GM23248 (cell line): Measurements from ENCODE around the gene OR1I1. TPM values are rescaled to one million over a fixed set of nuclear protein-coding genes. Genes with fewer than 3 reads are reported as not detected.

Experiments
- DNase-seq: peaks from one replicate; pipeline ENCODE4 v3.0.0-alpha.2; 2015
- H2AFZ ChIP-seq: fragments of 200-600 bp; sonication (generic); 2 replicates; pipeline ENCODE4 v1.6.1; 2016; ENCODE audit warnings: antibody characterized with exemption
- H3F3A ChIP-seq: fragments of 200-600 bp; sonication (generic); 2 replicates; pipeline ENCODE4 v1.6.1; 2016; ENCODE audit warnings: mild to moderate bottlenecking, antibody characterized with exemption, mixed run types; ENCODE audit not compliant: insufficient read depth
- H3K27ac ChIP-seq: fragments of 200-600 bp; sonication (generic); 2 replicates; pipeline ENCODE4 v1.5.1; 2016; ENCODE audit warnings: mild to moderate bottlenecking
- H3K27me3 ChIP-seq: fragments of 200-600 bp; sonication (generic); replicated peaks from 2 replicates; pipeline ENCODE4 v1.6.1; 2016; ENCODE audit warnings: mild to moderate bottlenecking; ENCODE audit not compliant: insufficient read depth
- H3K36me3 ChIP-seq: fragments of 200-600 bp; sonication (generic); 2 replicates; pipeline ENCODE4 v1.6.1; 2016; ENCODE audit warnings: low read depth, mild to moderate bottlenecking
- H3K4me1 ChIP-seq: fragments of 200-600 bp; sonication (generic); 2 replicates; pipeline ENCODE4 v1.6.1; 2016; ENCODE audit warnings: mild to moderate bottlenecking; ENCODE audit not compliant: insufficient read depth
- H3K4me2 ChIP-seq: fragments of 200-600 bp; sonication (generic); one replicate; pipeline ENCODE4 v1.6.1; 2016; ENCODE audit warnings: mild to moderate bottlenecking; ENCODE audit not compliant: unreplicated experiment
- H3K4me3 ChIP-seq: fragments of 200-600 bp; sonication (generic); 2 replicates; pipeline ENCODE4 v1.5.1; 2016; ENCODE audit warnings: mild to moderate bottlenecking
- H3K79me2 ChIP-seq: fragments of 200-600 bp; sonication (generic); 2 replicates; pipeline ENCODE4 v1.6.1; 2016; ENCODE audit warnings: mild to moderate bottlenecking; ENCODE audit not compliant: insufficient read depth
- H3K9ac ChIP-seq: fragments of 200-600 bp; sonication (generic); 2 replicates; pipeline ENCODE4 v1.6.1; 2016; ENCODE audit warnings: mild to moderate bottlenecking
- H3K9me2 ChIP-seq: fragments of 200-600 bp; sonication (generic); 2 replicates; pipeline ENCODE4 v1.6.1; 2016; ENCODE audit warnings: mixed run types, mild to moderate bottlenecking, moderate library complexity; ENCODE audit not compliant: insufficient read depth
- H3K9me3 ChIP-seq: fragments of 200-600 bp; sonication (generic); one replicate; pipeline ENCODE4 v1.6.1; 2017; ENCODE audit warnings: low read depth
- H4K20me1 ChIP-seq: fragments of 200-600 bp; sonication (generic); 2 replicates; pipeline ENCODE4 v1.6.0; 2016; ENCODE audit not compliant: insufficient read depth
- EZH2 ChIP-seq: fragments of 200-600 bp; sonication (generic); IDR thresholded peaks from 2 replicates; pipeline ENCODE4 v1.6.1; 2018; ENCODE audit warnings: antibody characterized with exemption, mild to moderate bottlenecking; ENCODE audit not compliant: insufficient read depth, poor library complexity, severe bottlenecking
- EZH2phosphoT487 ChIP-seq: fragments of 200-600 bp; sonication (generic); IDR thresholded peaks from 2 replicates; pipeline ENCODE4 v1.6.1; 2018; ENCODE audit warnings: antibody characterized with exemption, moderate library complexity, mild to moderate bottlenecking, low read depth; ENCODE audit not compliant: insufficient read depth
- WGBS, 2 experiments: methylation state at CpG; one replicate each; pipeline ENCODE4 v1.1.6; 2015 to 2017; ENCODE audit warnings: low lambda C conversion rate in 2 of 2, low coverage in 1 of 2; ENCODE audit errors: missing lambda C conversion rate in 2 of 2; 5-methylcytosine and 5-hydroxymethylcytosine counted together
- in situ Hi-C: fragments of 300-500 bp; cut with MboI; formaldehyde crosslinking; loops from 2 replicates; pipeline ENCODE4 v1.15.0; 2020
- polyA plus RNA-seq: library from polyadenylated mRNA; unstranded; fragments of >200 nt; fragmentation: Nextera tagmentation; extraction: Ambion mirVana; gene quantifications from 2 replicates; pipeline ENCODE4 v1.2.1, GENCODE V29; 2016
- total RNA-seq: library from RNA; depleted of rRNA; stranded (reverse); fragments of >200 nt; shearing (Covaris generic); gene quantifications from 2 replicates; pipeline ENCODE4 v1.2.3, GENCODE V29; 2014; rRNA removed

OR1I1 gene, protein sequence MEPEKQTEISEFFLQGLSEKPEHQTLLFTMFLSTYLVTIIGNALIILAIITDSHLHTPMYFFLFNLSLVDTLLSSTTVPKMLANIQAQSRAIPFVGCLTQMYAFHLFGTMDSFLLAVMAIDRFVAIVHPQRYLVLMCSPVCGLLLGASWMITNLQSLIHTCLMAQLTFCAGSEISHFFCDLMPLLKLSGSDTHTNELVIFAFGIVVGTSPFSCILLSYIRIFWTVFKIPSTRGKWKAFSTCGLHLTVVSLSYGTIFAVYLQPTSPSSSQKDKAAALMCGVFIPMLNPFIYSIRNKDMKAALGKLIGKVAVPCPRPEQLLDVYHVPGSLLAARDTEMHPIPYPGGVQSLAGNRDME
- total RNA-seq, result not detected in 2 replicates
- not detected in 2 replicates for polyA plus RNA-seq

DNA sequence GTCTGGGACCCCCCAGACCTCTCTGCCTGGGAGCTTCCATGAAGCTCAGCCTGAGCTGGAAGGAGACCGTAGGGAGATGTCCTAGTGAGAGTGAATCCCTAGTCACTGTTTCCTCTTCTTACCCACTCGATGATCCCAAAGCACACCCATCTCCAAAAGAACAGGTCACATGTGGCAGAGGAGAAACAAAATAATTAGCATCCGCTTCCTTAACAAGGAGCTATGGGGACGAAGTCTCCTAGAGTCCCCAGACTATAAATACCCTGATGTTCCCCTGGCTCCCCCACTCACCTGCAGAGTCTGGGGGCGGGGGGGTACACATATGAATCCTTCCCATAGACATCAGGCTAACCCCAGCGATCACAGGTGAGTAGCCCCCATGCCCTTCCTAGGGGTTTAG is at the start of gene OR1I1:
TSS of gene OR1I1 (plus strand) at position 301 of the 400 bp plus-strand sequence. CDS start 4,855 bp downstream, outside the sequence.
- no peak for TF ChIP-seq EZH2
- no peak for TF ChIP-seq EZH2phosphoT487
- H3K27me3 ChIP-seq, result peaks cover 23% of the 10 kb centered on the region
- no peaks in the 10 kb centered on the region for H3K79me2 ChIP-seq
- in situ Hi-C loops, result no loop called here
- WGBS, 2 experiments, result 24 to 27% methylated on average over 6 of the region's 6 CpGs
- H3K9me2 ChIP-seq, result no peaks in the 10 kb centered on the region
- no peak within 1 kb of the TSS for H3K4me3 ChIP-seq
- H3K27ac ChIP-seq, result no peak within 1 kb of the TSS
- H3F3A ChIP-seq, result no peaks in the 10 kb centered on the region
- no peaks in the 10 kb centered on the region for H3K9me3 ChIP-seq
- H3K36me3 ChIP-seq, result no peaks in the 10 kb centered on the region
- DNase-seq, result no peak
- no peaks in the 10 kb centered on the region for H3K4me1 ChIP-seq
- no peaks in the 10 kb centered on the region for H4K20me1 ChIP-seq
- H3K4me2 ChIP-seq, result no peak within 1 kb of the TSS
- no peak within 1 kb of the TSS for H3K9ac ChIP-seq
- H2AFZ ChIP-seq, result no peak within 1 kb of the TSS

DNA sequence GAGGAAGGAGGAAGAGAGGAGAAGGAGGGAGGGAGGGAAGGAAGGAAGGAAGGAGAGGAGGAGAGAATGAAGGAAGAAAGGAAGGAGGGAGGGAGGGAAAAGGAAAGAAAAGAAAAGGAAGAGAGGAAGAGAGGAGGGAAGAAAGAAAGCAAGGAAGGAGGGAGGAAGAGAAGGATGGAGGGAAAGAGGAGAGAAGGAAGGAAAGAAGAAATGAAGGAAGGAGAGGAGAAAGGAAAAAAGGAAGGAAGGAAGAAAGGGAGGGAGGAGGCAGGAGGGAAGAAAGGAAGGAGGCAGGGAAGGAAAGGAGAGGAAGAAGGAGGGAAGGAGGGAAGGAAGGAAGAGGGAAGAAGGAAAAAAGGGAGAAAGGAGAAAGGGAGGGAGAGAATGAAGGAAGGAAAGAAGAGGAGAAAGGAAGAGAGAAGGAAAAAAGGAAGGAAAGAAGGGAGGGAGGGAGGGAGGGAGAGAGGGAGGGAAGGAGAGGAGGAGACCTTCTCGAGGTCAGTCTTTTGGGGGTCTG is 46.2 kb upstream of the OR1I1 start:
- H3K9me2 ChIP-seq, result no peaks in the 10 kb centered on the region
- H2AFZ ChIP-seq, result no peak overlapping the region
- no peaks in the 10 kb centered on the region for H3K36me3 ChIP-seq
- in situ Hi-C loops, result no loop called here
- no peaks in the 10 kb centered on the region for H3K4me1 ChIP-seq
- no peak overlapping the region for H3K9ac ChIP-seq
- H3K4me2 ChIP-seq, result no peak overlapping the region
- no peaks in the 10 kb centered on the region for H3K79me2 ChIP-seq
- no peaks in the 10 kb centered on the region for H4K20me1 ChIP-seq
- DNase-seq, result no peak
- no peak overlapping the region for H3K4me3 ChIP-seq
- no peaks in the 10 kb centered on the region for H3K27me3 ChIP-seq
- H3K9me3 ChIP-seq, result no peaks in the 10 kb centered on the region
- no peak for TF ChIP-seq EZH2
- TF ChIP-seq EZH2phosphoT487, result no peak
- H3F3A ChIP-seq, result no peaks in the 10 kb centered on the region
- no peak overlapping the region for H3K27ac ChIP-seq
- WGBS, 2 experiments, result 0% methylated on average over 1 of the region's 1 CpG; no CpG with 5 or more reads in 1 of the 2 experiments

DNA sequence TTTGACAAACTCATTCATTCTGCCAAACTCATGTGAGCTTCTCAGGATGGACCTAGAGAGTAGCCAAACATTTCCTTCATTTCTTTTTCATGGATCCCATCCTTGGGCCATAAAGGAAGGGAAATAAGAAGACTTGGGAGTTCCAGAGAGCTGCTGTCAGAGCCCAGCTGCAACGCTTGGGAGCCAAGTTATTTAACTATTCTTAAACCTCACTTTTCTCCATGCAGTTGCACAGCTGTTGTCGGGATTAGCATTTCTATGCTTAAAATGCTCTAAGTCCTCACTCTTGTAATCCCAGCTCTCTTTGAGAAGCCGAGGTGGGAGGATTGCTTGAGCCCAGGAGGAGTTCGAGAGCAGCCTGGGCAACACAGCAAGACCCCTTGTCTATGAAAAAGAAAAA is 44.4 kb upstream of the OR1I1 start:
- Histone ChIP-seq H3K9ac (no peak overlapping the region), H3K36me3 (no peaks in the 10 kb centered on the region), H3K9me2 (no peaks in the 10 kb centered on the region), H2AFZ (no peak overlapping the region), H3K4me1 (no peaks in the 10 kb centered on the region), H3K27ac (no peak overlapping the region), H3F3A (no peaks in the 10 kb centered on the region), H3K4me3 (no peak overlapping the region), H3K9me3 (no peaks in the 10 kb centered on the region), H3K79me2 (no peaks in the 10 kb centered on the region), H3K4me2 (no peak overlapping the region), H4K20me1 (no peaks in the 10 kb centered on the region), H3K27me3 (no peaks in the 10 kb centered on the region)
- DNase-seq, result no peak
- WGBS, 2 experiments, result 7 to 13% methylated on average over 4 of the region's 4 CpGs
- in situ Hi-C loops, result no loop called here
- TF ChIP-seq EZH2, result no peak
- no peak for TF ChIP-seq EZH2phosphoT487

DNA sequence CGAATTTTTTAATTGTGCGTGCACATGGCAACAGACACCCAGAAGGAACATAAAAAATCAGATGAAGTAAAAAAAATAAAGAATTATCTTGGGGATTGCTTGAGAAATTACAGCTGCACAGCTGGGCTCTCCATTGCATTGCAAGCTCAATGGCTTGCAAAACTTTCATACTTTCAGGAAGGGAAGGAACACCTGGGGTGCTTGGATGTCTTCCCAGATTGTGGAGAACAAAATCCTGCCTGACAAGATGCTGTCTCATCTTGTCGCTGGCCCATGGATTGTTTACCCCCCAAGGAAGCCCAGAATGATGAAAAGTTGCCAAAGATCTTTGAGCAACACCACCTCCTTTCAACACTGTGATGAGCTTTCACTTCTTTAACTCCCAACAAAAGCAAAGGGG is 43.7 kb upstream of the OR1I1 start:
- Histone ChIP-seq H3F3A (no peaks in the 10 kb centered on the region), H3K27me3 (no peaks in the 10 kb centered on the region), H3K79me2 (no peaks in the 10 kb centered on the region), H2AFZ (no peak overlapping the region), H3K4me2 (no peak overlapping the region), H4K20me1 (no peaks in the 10 kb centered on the region), H3K9me2 (no peaks in the 10 kb centered on the region), H3K4me1 (no peaks in the 10 kb centered on the region), H3K4me3 (no peak overlapping the region), H3K9ac (no peak overlapping the region), H3K27ac (no peak overlapping the region), H3K36me3 (no peaks in the 10 kb centered on the region), H3K9me3 (no peaks in the 10 kb centered on the region)
- DNase-seq, result no peak
- 7 to 8% methylated on average over 3 of the region's 3 CpGs for WGBS, 2 experiments
- in situ Hi-C loops, result no loop called here
- TF ChIP-seq EZH2 (no peak), EZH2phosphoT487 (no peak)
